H1 (cell line): ENCODE measurements around the gene TRIM24.

Experiments
- EZH2 ChIP-seq: fragments of 200-600 bp; sonication (generic); IDR thresholded peaks from 2 replicates; pipeline ENCODE4 v1.7.1; 2012; ENCODE audit warnings: low read depth, mild to moderate bottlenecking, moderate library complexity, low read length, inconsistent platforms; ENCODE audit not compliant: severe bottlenecking
- JUN ChIP-seq: IDR thresholded peaks from 2 replicates; pipeline ENCODE4 v1.6.1; 2011; ENCODE audit warnings: low read depth, mild to moderate bottlenecking, improper control_type of control experiment, low read length
- POLR2A ChIP-seq, 2 experiments: IDR thresholded peaks; 1 replicate in 1 of 2; 2 replicates in 1 of 2; pipeline ENCODE4 v1.6.1; 2011; ENCODE audit warnings: low read depth in 2 of 2, low read length in 2 of 2, mild to moderate bottlenecking in 2 of 2; ENCODE audit errors: control extremely low read depth in 1 of 2
- POLR2AphosphoS5 ChIP-seq: IDR thresholded peaks from 2 replicates; pipeline ENCODE4 v1.6.1; 2011; ENCODE audit warnings: low read depth, low read length
- RAD21 ChIP-seq, 2 experiments: IDR thresholded peaks in 1 of 2; conservative IDR thresholded peaks in 1 of 2; 2 replicates each; pipeline ENCODE4 v1.6.1; 2011; ENCODE audit warnings: low read depth in 2 of 2, low read length in 2 of 2, improper control_type of control experiment in 1 of 2, inconsistent platforms in 1 of 2, mild to moderate bottlenecking in 1 of 2, moderate library complexity in 1 of 2
- SP2 ChIP-seq: IDR thresholded peaks from 2 replicates; pipeline ENCODE4 v1.6.1; 2012; ENCODE audit warnings: mild to moderate bottlenecking, low read length, inconsistent platforms
- YY1 ChIP-seq: IDR thresholded peaks from 2 replicates; pipeline ENCODE4 v1.6.1; 2011; ENCODE audit warnings: low read depth, mild to moderate bottlenecking, low read length
- TF ChIP-seq, protein P1 (sequence below), 3 experiments: IDR thresholded peaks; 1 replicate in 2 of 3; 2 replicates in 1 of 3; pipeline versions ENCODE4 v1.5.1 to v1.6.1; 2011; ENCODE audit warnings: low read length in 3 of 3, mild to moderate bottlenecking in 3 of 3, inconsistent platforms in 2 of 3, low read depth in 1 of 3, moderate library complexity in 1 of 3; ENCODE audit not compliant: insufficient read depth in 1 of 3; ENCODE audit errors: control extremely low read depth in 1 of 3

DNA sequence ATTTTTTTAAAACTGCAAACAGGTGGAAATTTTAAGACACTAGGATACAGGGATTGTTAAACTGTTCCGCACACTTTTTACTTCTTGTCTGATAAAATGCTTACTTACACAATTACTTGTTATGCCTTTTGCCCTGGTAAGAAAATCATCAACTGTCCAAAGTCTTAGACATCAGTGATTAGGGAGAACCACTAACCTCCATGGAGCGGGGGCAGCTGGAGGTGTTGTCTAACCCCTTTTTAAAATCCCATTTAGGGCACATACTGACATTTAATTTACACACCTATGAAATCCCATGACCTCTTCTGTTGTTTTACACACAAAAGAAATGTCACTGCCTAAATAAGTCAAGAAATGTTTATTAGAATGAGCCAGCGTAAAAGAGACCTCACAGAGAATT lies 65.7 kb downstream of the TRIM24 start:
- TF ChIP-seq RAD21 (IDR thresholded peaks at IDR 0.05 in 1 of 2, conservative IDR thresholded peaks at IDR 0.05 in 1 of 2; ENCODE audit: low read depth in 2 of 2, low read length in 2 of 2): no peak
- no peak for TF ChIP-seq POLR2A (IDR thresholded peaks at IDR 0.05; ENCODE audit: control extremely low read depth in 1 of 2, low read depth in 2 of 2, low read length in 2 of 2)
- TF ChIP-seq EZH2: no peak
- TF ChIP-seq, protein P1, sequence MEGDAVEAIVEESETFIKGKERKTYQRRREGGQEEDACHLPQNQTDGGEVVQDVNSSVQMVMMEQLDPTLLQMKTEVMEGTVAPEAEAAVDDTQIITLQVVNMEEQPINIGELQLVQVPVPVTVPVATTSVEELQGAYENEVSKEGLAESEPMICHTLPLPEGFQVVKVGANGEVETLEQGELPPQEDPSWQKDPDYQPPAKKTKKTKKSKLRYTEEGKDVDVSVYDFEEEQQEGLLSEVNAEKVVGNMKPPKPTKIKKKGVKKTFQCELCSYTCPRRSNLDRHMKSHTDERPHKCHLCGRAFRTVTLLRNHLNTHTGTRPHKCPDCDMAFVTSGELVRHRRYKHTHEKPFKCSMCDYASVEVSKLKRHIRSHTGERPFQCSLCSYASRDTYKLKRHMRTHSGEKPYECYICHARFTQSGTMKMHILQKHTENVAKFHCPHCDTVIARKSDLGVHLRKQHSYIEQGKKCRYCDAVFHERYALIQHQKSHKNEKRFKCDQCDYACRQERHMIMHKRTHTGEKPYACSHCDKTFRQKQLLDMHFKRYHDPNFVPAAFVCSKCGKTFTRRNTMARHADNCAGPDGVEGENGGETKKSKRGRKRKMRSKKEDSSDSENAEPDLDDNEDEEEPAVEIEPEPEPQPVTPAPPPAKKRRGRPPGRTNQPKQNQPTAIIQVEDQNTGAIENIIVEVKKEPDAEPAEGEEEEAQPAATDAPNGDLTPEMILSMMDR (IDR thresholded peaks at IDR 0.05; ENCODE audit: control extremely low read depth in 1 of 3, insufficient read depth in 1 of 3, low read depth in 1 of 3, low read length in 3 of 3): no peak
- no peak for TF ChIP-seq YY1
- 0 out of 2 replicates have a peak, but pooled peaks have one; percentile 29 for TF ChIP-seq POLR2AphosphoS5
- no peak for TF ChIP-seq SP2
- no peak for TF ChIP-seq JUN
